H9 (cell line): ENCODE measurements around the gene KIF26B. TPM values are rescaled to one million over a fixed set of nuclear protein-coding genes. Genes with fewer than 3 reads are reported as not detected.

Experiments used
- DNase-seq: peaks from one replicate; pipeline ENCODE4 v3.0.0-alpha.2; 2017
- H2AFZ ChIP-seq: one replicate; pipeline ENCODE4 v1.6.1; 2013; ENCODE audit warnings: mild to moderate bottlenecking, low read length, control low read depth, moderate library complexity
- H2AK5ac ChIP-seq: 2 replicates; pipeline ENCODE4 v1.6.1; 2013; ENCODE audit warnings: low read length, control low read depth, mixed read lengths; ENCODE audit not compliant: insufficient read length
- H2BK120ac ChIP-seq: one replicate; pipeline ENCODE4 v1.6.1; 2013; ENCODE audit warnings: low read depth, mild to moderate bottlenecking, low read length, control low read depth, inconsistent platforms; ENCODE audit not compliant: poor library complexity, severe bottlenecking
- H2BK12ac ChIP-seq: 2 replicates; pipeline ENCODE4 v1.6.1; 2013; ENCODE audit warnings: low read length, control low read depth, mixed read lengths, low read depth; ENCODE audit not compliant: insufficient read length
- H2BK15ac ChIP-seq: 2 replicates; pipeline ENCODE4 v1.6.1; 2013; ENCODE audit warnings: low read depth, low read length, control low read depth
- H2BK20ac ChIP-seq: one replicate; pipeline ENCODE4 v1.6.1; 2013; ENCODE audit warnings: low read depth, mild to moderate bottlenecking, low read length, control low read depth, inconsistent platforms; ENCODE audit not compliant: poor library complexity, severe bottlenecking
- H2BK5ac ChIP-seq: 2 replicates; pipeline ENCODE4 v1.6.1; 2013; ENCODE audit warnings: low read length, control low read depth, mixed read lengths; ENCODE audit not compliant: insufficient read length
- H3K14ac ChIP-seq: 2 replicates; pipeline ENCODE4 v1.6.1; 2013; ENCODE audit warnings: low read length, control low read depth; ENCODE audit not compliant: insufficient read depth
- H3K18ac ChIP-seq: 2 replicates; pipeline ENCODE4 v1.6.1; 2013; ENCODE audit warnings: low read depth, mild to moderate bottlenecking, mixed read lengths, low read length, control low read depth; ENCODE audit not compliant: insufficient read length
- H3K23ac ChIP-seq: 2 replicates; pipeline ENCODE4 v1.6.1; 2013; ENCODE audit warnings: low read length, control low read depth, mixed read lengths, low read depth; ENCODE audit not compliant: insufficient read length
- H3K23me2 ChIP-seq: 2 replicates; pipeline ENCODE4 v1.6.1; 2013; ENCODE audit warnings: low read depth, mild to moderate bottlenecking, mixed read lengths, low read length, control low read depth; ENCODE audit not compliant: insufficient read length, poor library complexity, severe bottlenecking
- H3K27ac ChIP-seq: 2 replicates; pipeline ENCODE4 v1.5.1; 2013; ENCODE audit warnings: low read length, control low read depth, mixed read lengths, low read depth; ENCODE audit not compliant: insufficient read length
- H3K27me3 ChIP-seq: 2 replicates; pipeline ENCODE4 v1.6.1; 2013; ENCODE audit warnings: low read length, control low read depth, inconsistent platforms; ENCODE audit not compliant: insufficient read depth
- H3K4ac ChIP-seq: 2 replicates; pipeline ENCODE4 v1.6.1; 2013; ENCODE audit warnings: low read depth, mild to moderate bottlenecking, control low read depth, inconsistent platforms, low read length, moderate library complexity
- H3K4me1 ChIP-seq: 2 replicates; pipeline ENCODE4 v1.6.1; 2013; ENCODE audit warnings: low read length, control low read depth, inconsistent platforms; ENCODE audit not compliant: insufficient read depth
- H3K4me2 ChIP-seq: 2 replicates; pipeline ENCODE4 v1.6.1; 2013; ENCODE audit warnings: low read length, control low read depth, mixed read lengths; ENCODE audit not compliant: insufficient read length, insufficient read depth
- H3K56ac ChIP-seq: 2 replicates; pipeline ENCODE4 v1.6.1; 2013; ENCODE audit warnings: low read depth, mild to moderate bottlenecking, mixed read lengths, low read length, control low read depth; ENCODE audit not compliant: insufficient read length
- H3K79me1 ChIP-seq: 2 replicates; pipeline ENCODE4 v1.6.1; 2013; ENCODE audit warnings: low read depth, mild to moderate bottlenecking, moderate library complexity, low read length, control low read depth, inconsistent platforms; ENCODE audit not compliant: insufficient read depth, poor library complexity, severe bottlenecking
- H3K79me2 ChIP-seq: 2 replicates; pipeline ENCODE4 v1.6.1; 2013; ENCODE audit warnings: low read length, control low read depth, inconsistent platforms; ENCODE audit not compliant: insufficient read depth
- H3K9ac ChIP-seq: 2 replicates; pipeline ENCODE4 v1.6.1; 2013; ENCODE audit warnings: low read length, control low read depth, mixed read lengths; ENCODE audit not compliant: insufficient read length; ENCODE audit errors: extremely low read depth
- H3K9me3 ChIP-seq: one replicate; pipeline ENCODE4 v1.6.1; 2013; ENCODE audit warnings: low read depth, low read length, inconsistent platforms; ENCODE audit not compliant: control insufficient read depth
- H3T11ph ChIP-seq: one replicate; pipeline ENCODE4 v1.6.1; 2013; ENCODE audit warnings: mild to moderate bottlenecking, low read length, control low read depth, inconsistent platforms
- H4K20me1 ChIP-seq: one replicate; pipeline ENCODE4 v1.6.1; 2013; ENCODE audit not compliant: control insufficient read depth, insufficient read length, insufficient read depth
- H4K5ac ChIP-seq: 2 replicates; pipeline ENCODE4 v1.6.1; 2013; ENCODE audit warnings: low read depth, mild to moderate bottlenecking, mixed read lengths, low read length, control low read depth; ENCODE audit not compliant: insufficient read length
- H4K8ac ChIP-seq: replicated peaks from 2 replicates; pipeline ENCODE4 v1.6.1; 2013; ENCODE audit warnings: low read length, control low read depth, mixed read lengths, low read depth; ENCODE audit not compliant: insufficient read length
- H4K91ac ChIP-seq: 2 replicates; pipeline ENCODE4 v1.6.1; 2013; ENCODE audit warnings: low read depth, mild to moderate bottlenecking, moderate library complexity, mixed read lengths, low read length, control low read depth; ENCODE audit not compliant: insufficient read length
- H3K27ac Mint-ChIP-seq, 3 experiments: 2 replicates in 2 of 3; 3 replicates in 1 of 3; pipeline ENCODE4 v1.8.0; 2020 to 2021; ENCODE audit warnings: mixed read lengths in 3 of 3, mild to moderate bottlenecking in 1 of 3, moderate library complexity in 1 of 3
- H3K27me3 Mint-ChIP-seq: 2 replicates; pipeline ENCODE4 v1.8.0; 2021; ENCODE audit warnings: low read depth, mild to moderate bottlenecking, moderate library complexity, mixed read lengths
- H3K36me3 Mint-ChIP-seq, 3 experiments: 2 replicates in 2 of 3; 3 replicates in 1 of 3; pipeline ENCODE4 v1.8.0; 2020 to 2021; ENCODE audit warnings: low read depth in 3 of 3, mixed read lengths in 3 of 3; ENCODE audit not compliant: insufficient read depth in 1 of 3
- H3K4me1 Mint-ChIP-seq, 2 experiments: 2 replicates each; pipeline ENCODE4 v1.8.0; 2020; ENCODE audit warnings: mixed read lengths in 2 of 2
- H3K4me3 Mint-ChIP-seq, 2 experiments: 2 replicates in 1 of 2; 3 replicates in 1 of 2; pipeline ENCODE4 v1.8.0; 2020 to 2021; ENCODE audit warnings: mild to moderate bottlenecking in 2 of 2, mixed read lengths in 2 of 2, moderate library complexity in 1 of 2
- H3K9me3 Mint-ChIP-seq, 2 experiments: 2 replicates in 1 of 2; 3 replicates in 1 of 2; pipeline ENCODE4 v1.8.0; 2020; ENCODE audit warnings: mild to moderate bottlenecking in 2 of 2, mixed read lengths in 2 of 2, moderate library complexity in 1 of 2
- CTCF ChIP-seq: fragments of 200-600 bp; sonication (generic); conservative IDR thresholded peaks from 3 replicates; pipeline ENCODE4 v1.8.0; 2021; ENCODE audit warnings: antibody characterized with exemption, mild to moderate bottlenecking
- WGBS: extraction: QIAGEN DNeasy Blood & Tissue Kit; methylation state at CpG from one replicate; pipeline ENCODE4 v1.1.7; 2013; ENCODE audit warnings: missing lambda C conversion rate, low lambda C conversion rate, mixed read lengths; ENCODE audit not compliant: insufficient read length; ENCODE audit errors: extremely low coverage; 5-methylcytosine and 5-hydroxymethylcytosine counted together
- total RNA-seq: library from RNA; stranded (reverse); gene quantifications from 2 replicates; pipeline ENCODE4 v1.2.1, GENCODE V29; 2021

KIF26B gene
- total RNA-seq, 1 experiment from 2014 or later = 0.13 TPM

GRCh38 chr1:245105042-245105441 is 49.7 kb upstream of the KIF26B start:
- Mint-ChIP-seq H3K9me3 (peaks cover 0 to 5% of the 10 kb centered on the region in 2 experiments; a peak in 4 of 5 replicates), H3K4me1 (peaks cover 11 to 16% of the 10 kb centered on the region in 2 experiments), H3K36me3 (no peaks in the 10 kb centered on the region; a peak in 1 of 7 replicates), H3K27ac (no peak overlapping the region), H3K27me3 (no peaks in the 10 kb centered on the region), H3K4me3 (no peak overlapping the region)
- Histone ChIP-seq H3T11ph (no peak overlapping the region), H4K20me1 (no peaks in the 10 kb centered on the region), H3K18ac (no peak overlapping the region), H3K79me2 (no peaks in the 10 kb centered on the region), H3K23me2 (no peaks in the 10 kb centered on the region), H3K56ac (no peak overlapping the region), H2BK5ac (no peak overlapping the region), H3K9ac (no peak overlapping the region), H4K5ac (no peak overlapping the region), H2AFZ (no peak overlapping the region), H2BK20ac (no peak overlapping the region), H3K4me1 (no peaks in the 10 kb centered on the region), H4K8ac (no peak overlapping the region), H4K91ac (no peak overlapping the region), H3K4me2 (no peak overlapping the region), H3K27ac (no peak overlapping the region), H3K23ac (no peak overlapping the region), H3K9me3 (no peaks in the 10 kb centered on the region), H3K14ac (no peak overlapping the region), H3K79me1 (no peaks in the 10 kb centered on the region), H2BK120ac (no peak overlapping the region), H3K27me3 (no peaks in the 10 kb centered on the region; the same call in 1 of the 2 replicates), H2BK15ac (no peak overlapping the region), H3K4ac (no peak overlapping the region), H2BK12ac (no peak overlapping the region), H2AK5ac (no peak overlapping the region)
- TF ChIP-seq CTCF = no peak
- DNase-seq = no peak
- no CpG with 5 or more reads among the region's 3 CpGs for WGBS
